ENCODE measurements around the gene ERG. TPM values are rescaled to one million over a fixed set of nuclear protein-coding genes. Genes with fewer than 3 reads are reported as not detected.

Gene ERG
- total RNA-seq, 4 donors from 2014 or later = 4.6 to 7.0 (median 5.1) TPM

DNA sequence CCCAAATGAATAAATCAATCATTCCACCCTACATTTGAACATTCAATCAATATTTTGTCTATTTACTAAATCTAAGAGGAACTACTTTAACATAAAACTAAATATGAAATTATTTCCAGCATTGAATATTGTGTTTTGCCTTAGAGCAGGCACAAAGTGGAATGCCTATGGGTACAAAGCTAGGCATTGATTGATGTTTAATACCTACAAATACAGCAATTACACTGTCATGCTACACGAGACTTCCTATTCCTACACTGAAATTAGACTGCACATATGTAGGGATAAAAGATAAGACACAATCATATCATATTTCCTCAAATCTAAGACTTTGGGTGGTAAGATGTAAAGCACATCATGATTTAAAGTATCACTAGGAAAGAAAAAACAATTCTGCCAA is 12.9 kb upstream of the ERG start:
- Histone ChIP-seq H3K4me3 (no peak overlapping the region), H3K36me3 (no peaks in the 10 kb centered on the region), H3K27ac (no peak overlapping the region), H3K27me3 (no peaks in the 10 kb centered on the region), H3K4me1 (no peaks in the 10 kb centered on the region), H3K9me3 (no peaks in the 10 kb centered on the region)
- no peak for DNase-seq
- in situ Hi-C loops (cut with MboI; ENCODE audit: low sequenced_read_pairs in 4 of 4) = loop anchor here in 3 of 4 donors (25.0 kb wide), 1 partner anchor 626 kb away; no protein-coding TSS in a partner anchor
- ATAC-seq = no peak
- TF ChIP-seq, protein P1, sequence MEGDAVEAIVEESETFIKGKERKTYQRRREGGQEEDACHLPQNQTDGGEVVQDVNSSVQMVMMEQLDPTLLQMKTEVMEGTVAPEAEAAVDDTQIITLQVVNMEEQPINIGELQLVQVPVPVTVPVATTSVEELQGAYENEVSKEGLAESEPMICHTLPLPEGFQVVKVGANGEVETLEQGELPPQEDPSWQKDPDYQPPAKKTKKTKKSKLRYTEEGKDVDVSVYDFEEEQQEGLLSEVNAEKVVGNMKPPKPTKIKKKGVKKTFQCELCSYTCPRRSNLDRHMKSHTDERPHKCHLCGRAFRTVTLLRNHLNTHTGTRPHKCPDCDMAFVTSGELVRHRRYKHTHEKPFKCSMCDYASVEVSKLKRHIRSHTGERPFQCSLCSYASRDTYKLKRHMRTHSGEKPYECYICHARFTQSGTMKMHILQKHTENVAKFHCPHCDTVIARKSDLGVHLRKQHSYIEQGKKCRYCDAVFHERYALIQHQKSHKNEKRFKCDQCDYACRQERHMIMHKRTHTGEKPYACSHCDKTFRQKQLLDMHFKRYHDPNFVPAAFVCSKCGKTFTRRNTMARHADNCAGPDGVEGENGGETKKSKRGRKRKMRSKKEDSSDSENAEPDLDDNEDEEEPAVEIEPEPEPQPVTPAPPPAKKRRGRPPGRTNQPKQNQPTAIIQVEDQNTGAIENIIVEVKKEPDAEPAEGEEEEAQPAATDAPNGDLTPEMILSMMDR (IDR thresholded peaks at IDR 0.05 in 4 of 5, conservative IDR thresholded peaks at IDR 0.05 in 1 of 5) = no peak
- TF ChIP-seq POLR2A (IDR thresholded peaks at IDR 0.05) = no peak
- intact Hi-C loops (cut with DNase I; ENCODE audit: low total_unique reads) = no loop called here

DNA sequence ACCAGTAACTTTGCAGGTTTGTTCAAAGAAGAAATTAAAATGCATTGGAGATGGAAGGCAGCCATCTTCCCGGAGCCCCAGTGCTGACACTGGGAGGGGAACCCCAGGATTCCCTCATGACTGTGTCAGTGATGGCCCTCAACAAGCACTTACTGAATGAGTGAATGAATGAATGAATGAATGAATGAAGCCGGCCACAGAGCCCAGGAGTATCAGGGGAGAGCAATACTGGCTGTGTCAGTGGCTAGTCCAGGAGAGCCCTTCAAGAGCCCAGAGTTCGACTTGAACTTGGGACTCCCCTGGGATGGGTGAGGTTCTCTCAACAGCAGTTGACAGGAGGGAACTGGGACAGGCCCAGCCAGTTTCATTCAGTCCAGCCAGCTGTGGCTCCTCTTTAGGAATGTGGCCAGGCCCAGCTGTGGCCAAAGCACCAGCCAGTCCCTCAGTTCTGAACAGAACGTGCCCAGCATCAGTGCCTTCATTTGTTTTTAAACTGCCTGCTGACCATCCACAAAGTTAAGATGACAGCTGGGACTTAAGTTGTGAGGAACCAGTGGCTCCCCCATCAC is 9.2 kb upstream of the ERG start:
- Histone ChIP-seq H3K27ac (no peak overlapping the region), H3K4me1 (no peaks in the 10 kb centered on the region), H3K9me3 (no peaks in the 10 kb centered on the region), H3K27me3 (no peaks in the 10 kb centered on the region), H3K36me3 (no peaks in the 10 kb centered on the region), H3K4me3 (no peak overlapping the region)
- intact Hi-C loops (cut with DNase I; ENCODE audit: low total_unique reads) = no loop called here
- no peak for DNase-seq
- no peak for ATAC-seq
- TF ChIP-seq POLR2A (IDR thresholded peaks at IDR 0.05) = no peak
- TF ChIP-seq, protein P1 (IDR thresholded peaks at IDR 0.05 in 4 of 5, conservative IDR thresholded peaks at IDR 0.05 in 1 of 5) = no peak
- in situ Hi-C loops (cut with MboI; ENCODE audit: low sequenced_read_pairs in 4 of 4) = loop anchor here (10.0 to 25.0 kb wide), 2 partner anchors 630 to 637 kb away; no protein-coding TSS in a partner anchor

DNA sequence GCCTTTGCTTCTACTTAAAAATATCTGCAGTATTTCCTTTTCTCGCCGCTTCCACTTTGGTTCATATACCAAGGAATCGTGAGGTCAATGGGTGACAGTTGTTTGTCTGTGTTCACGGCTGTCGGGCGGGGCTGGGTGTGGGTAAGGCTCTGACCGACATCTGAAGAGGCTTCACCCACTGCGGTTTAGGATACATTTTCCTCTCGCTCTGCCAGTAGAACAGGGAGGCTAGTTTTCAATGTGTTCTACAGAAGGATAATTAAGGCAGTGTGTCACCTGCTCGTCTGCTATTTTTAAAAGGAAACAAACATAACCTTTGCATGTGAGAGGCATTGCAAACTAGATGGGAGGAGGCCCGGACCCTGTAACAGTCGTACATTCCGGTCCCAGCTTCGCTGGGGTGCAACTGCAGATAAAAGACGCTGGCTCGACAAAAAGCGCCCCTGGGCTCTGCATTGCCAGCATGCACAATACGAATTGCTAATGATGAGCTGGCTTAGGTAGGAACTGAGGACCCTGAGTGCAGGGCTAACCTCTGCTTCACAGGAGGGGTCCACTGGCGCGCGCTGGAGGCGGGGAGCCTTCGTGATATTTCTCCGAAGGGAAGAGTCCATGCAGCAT is 8.5 kb upstream of the ERG start:
- TF ChIP-seq, protein P1 (IDR thresholded peaks at IDR 0.05 in 4 of 5, conservative IDR thresholded peaks at IDR 0.05 in 1 of 5) = no peak
- TF ChIP-seq POLR2A (IDR thresholded peaks at IDR 0.05) = no peak
- intact Hi-C loops (cut with DNase I; ENCODE audit: low total_unique reads) (no loop called here), in situ Hi-C loops (cut with MboI; ENCODE audit: low sequenced_read_pairs in 4 of 4) (loop anchor here (10.0 to 25.0 kb wide), 2 partner anchors 631 to 638 kb away; no protein-coding TSS in a partner anchor)
- Histone ChIP-seq H3K27ac (no peak overlapping the region), H3K4me1 (no peaks in the 10 kb centered on the region), H3K27me3 (no peaks in the 10 kb centered on the region), H3K4me3 (peak overlapping the region in 1 of 4 donors; percentile 39), H3K9me3 (no peaks in the 10 kb centered on the region), H3K36me3 (no peaks in the 10 kb centered on the region)
- ATAC-seq (no peak), DNase-seq (no peak)

DNA sequence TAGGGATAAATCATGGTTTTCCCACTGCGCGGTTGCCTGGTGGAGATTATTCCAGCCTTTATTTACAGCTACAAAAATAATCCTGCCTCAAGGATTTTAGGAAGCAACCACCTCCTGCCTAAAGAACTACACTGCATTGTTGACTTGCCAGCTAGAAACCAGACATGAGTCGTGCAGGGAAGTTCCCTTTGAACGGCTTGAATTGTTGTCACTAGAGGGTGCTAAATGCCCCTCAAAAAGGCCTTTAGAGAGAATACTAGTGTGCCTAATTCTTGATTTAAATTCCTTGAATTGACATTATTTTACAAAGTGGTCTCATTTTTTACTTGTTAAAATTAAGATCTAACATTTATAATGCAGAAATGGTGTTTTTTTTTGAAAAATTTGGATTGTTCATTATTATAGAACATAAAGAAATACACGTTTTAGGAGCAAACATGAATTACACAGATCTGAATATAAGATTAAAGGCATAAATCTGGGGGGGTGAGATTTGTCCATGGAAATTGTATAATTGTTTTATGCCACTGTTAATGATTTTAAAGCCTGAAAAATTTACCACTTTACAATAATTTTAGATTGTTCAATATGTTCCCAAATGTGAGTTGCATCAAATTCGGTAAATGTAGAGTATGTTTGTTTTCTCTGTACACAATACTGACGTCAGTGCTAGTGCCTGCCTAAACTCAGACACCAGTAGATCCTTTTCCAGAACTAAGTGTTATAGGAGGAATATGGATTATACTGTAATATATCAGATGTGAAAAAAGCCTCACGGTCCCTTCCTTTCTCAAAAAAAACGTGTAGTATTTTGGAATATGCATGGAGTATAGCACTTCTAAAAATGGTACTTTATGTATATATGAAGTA is 7.6 kb upstream of the ERG start:
- Histone ChIP-seq H3K4me3 (peak overlapping the region in 2 of 4 donors; percentile 18 to 39), H3K36me3 (no peaks in the 10 kb centered on the region), H3K4me1 (no peaks in the 10 kb centered on the region), H3K27me3 (no peaks in the 10 kb centered on the region), H3K27ac (peak overlapping the region in 3 of 4 donors; percentile 68 to 70 (median 68)), H3K9me3 (no peaks in the 10 kb centered on the region)
- peak; percentile 51 to 85 for ATAC-seq
- no peak for DNase-seq
- intact Hi-C loops (cut with DNase I; ENCODE audit: low total_unique reads) (no loop called here), in situ Hi-C loops (cut with MboI; ENCODE audit: low sequenced_read_pairs in 4 of 4) (loop anchor here (10.0 to 25.0 kb wide), 2 partner anchors 631 to 639 kb away; no protein-coding TSS in a partner anchor)
- no peak for TF ChIP-seq POLR2A (IDR thresholded peaks at IDR 0.05)
- TF ChIP-seq, protein P1 (IDR thresholded peaks at IDR 0.05 in 4 of 5, conservative IDR thresholded peaks at IDR 0.05 in 1 of 5) = peak in 4 of 5 experiments; percentile 13 to 54 (median 35)
